Ishikawa (cell line): ENCODE results near the gene MAP3K13.

Experiments
- EGR1 ChIP-seq: IDR thresholded peaks from 2 replicates; pipeline ENCODE4 v1.6.1; 2012
- EP300 ChIP-seq: IDR thresholded peaks from 2 replicates; pipeline ENCODE4 v1.6.1; 2012; ENCODE audit warnings: borderline replicate concordance
- FOXM1 ChIP-seq: IDR thresholded peaks from 2 replicates; pipeline ENCODE4 v1.6.1; 2012; ENCODE audit warnings: low read depth, borderline replicate concordance
- MAX ChIP-seq: IDR thresholded peaks from 2 replicates; pipeline ENCODE4 v1.6.1; 2012
- RAD21 ChIP-seq: IDR thresholded peaks from 2 replicates; pipeline ENCODE4 v1.6.1; 2012; ENCODE audit warnings: low read depth
- TCF12 ChIP-seq: IDR thresholded peaks from 2 replicates; pipeline ENCODE4 v1.6.1; 2012; ENCODE audit warnings: low read depth
- USF1 ChIP-seq: IDR thresholded peaks from 2 replicates; pipeline ENCODE4 v1.6.1; 2012
- YY1 ChIP-seq: IDR thresholded peaks from 2 replicates; pipeline ENCODE4 v1.6.1; 2012; ENCODE audit warnings: low read depth

- TF ChIP-seq RAD21 (no peak), FOXM1 (no peak), EP300 (no peak), TCF12 (no peak), MAX (no peak), USF1 (no peak), YY1 (no peak), EGR1 (no peak)
Measured at GRCh38 chr3:185420762-185421161, 57.8 kb downstream of the MAP3K13 start.
